ENCODE measurements around the gene MEP1B. TPM values are rescaled to one million over a fixed set of nuclear protein-coding genes. Genes with fewer than 3 reads are reported as not detected.
"Not testable (repeated sequence)": the region's sequence is repeated elsewhere in the genome, so short reads cannot be mapped to it uniquely, and the experiment has no call there.

MEP1B gene
- total RNA-seq, 1 donor from 2014 or later: not detected

DNA sequence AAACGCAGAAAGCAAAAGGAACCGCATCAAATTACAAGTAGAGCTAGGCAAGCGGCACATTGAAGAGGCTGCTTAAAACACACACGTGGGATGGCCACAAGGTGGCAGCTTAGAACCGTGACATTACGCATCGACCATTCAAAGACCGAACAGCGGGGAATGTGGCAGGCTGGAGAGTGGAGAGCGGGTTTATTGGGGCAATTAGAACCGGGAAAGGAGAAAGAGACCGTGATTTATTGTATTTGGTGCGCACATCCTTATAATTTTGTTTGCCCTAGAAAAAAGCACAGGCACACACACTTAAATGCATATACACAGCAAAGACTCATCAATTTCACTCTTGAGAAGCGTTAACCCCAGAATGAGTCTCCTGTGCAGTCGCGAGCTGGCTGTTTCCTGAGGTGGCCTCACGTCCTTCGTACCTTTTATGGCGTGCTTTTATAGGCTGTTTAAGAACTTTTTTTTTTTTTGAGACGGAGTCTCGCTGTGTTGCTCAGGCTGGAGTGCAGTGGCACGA lies 31.7 kb upstream of the MEP1B start:
- Histone ChIP-seq H3K36me3 (ENCODE audit: control insufficient read depth, insufficient read depth, low read length) (no peaks in the 10 kb centered on the region), H3K4me3 (ENCODE audit: low read depth, low read length) (no peak overlapping the region), H3K27me3 (ENCODE audit: control insufficient read depth, insufficient read depth, low read length) (no peaks in the 10 kb centered on the region)
- peak; percentile 83 for FAIRE-seq
- TF ChIP-seq, protein P1, sequence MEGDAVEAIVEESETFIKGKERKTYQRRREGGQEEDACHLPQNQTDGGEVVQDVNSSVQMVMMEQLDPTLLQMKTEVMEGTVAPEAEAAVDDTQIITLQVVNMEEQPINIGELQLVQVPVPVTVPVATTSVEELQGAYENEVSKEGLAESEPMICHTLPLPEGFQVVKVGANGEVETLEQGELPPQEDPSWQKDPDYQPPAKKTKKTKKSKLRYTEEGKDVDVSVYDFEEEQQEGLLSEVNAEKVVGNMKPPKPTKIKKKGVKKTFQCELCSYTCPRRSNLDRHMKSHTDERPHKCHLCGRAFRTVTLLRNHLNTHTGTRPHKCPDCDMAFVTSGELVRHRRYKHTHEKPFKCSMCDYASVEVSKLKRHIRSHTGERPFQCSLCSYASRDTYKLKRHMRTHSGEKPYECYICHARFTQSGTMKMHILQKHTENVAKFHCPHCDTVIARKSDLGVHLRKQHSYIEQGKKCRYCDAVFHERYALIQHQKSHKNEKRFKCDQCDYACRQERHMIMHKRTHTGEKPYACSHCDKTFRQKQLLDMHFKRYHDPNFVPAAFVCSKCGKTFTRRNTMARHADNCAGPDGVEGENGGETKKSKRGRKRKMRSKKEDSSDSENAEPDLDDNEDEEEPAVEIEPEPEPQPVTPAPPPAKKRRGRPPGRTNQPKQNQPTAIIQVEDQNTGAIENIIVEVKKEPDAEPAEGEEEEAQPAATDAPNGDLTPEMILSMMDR (IDR thresholded peaks at IDR 0.05; ENCODE audit: insufficient read depth, low read length, severe bottlenecking): peak; percentile 87
- peak; percentile 75 for DNase-seq (ENCODE audit: low read depth)

DNA sequence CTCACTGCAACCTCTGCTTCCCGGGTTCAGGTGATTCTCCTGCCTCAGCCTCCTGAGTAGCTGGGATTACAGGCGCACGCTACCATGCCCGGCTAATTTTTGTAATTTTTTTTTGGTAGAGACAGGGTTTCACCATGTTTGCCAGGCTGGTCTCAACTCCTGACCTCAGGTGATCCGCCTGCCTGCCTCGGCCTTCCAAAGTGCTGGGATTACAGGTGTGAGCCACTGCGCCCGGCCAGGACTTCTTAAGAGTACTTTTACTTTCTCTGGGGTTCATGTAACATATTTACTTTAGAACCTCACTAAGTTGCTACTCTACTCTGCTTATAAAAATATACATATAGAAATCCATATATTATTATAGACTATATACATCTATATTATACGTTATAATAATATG lies 31.2 kb upstream of the MEP1B start:
- FAIRE-seq; H3K4me3 ChIP-seq (ENCODE audit: low read depth, low read length); H3K36me3 ChIP-seq (ENCODE audit: control insufficient read depth, insufficient read depth, low read length); DNase-seq (ENCODE audit: low read depth); H3K27me3 ChIP-seq (ENCODE audit: control insufficient read depth, insufficient read depth, low read length): not testable (repeated sequence)

DNA sequence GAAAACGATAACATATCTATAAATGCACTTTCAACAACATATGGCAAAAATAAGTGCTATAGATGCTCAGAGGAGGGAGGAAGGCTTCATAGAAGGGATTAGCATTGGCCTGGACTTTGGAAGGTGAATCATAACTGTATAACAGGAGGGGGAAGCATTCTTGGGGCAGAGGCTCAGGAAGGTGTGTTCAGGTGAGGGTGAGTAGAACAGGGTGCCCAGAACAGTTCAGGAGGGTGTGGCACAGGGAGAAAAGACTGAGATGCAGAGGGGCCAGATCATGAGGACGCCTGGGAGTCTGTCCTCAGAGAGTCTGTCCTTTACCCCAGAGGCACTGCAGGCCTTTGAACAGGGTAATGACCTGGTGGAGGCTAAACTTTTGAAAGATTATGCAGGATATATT lies 29.3 kb upstream of the MEP1B start:
- FAIRE-seq (no peak), DNase-seq (ENCODE audit: low read depth) (peak; percentile 46)
- Histone ChIP-seq H3K4me3 (ENCODE audit: low read depth, low read length) (no peak overlapping the region), H3K27me3 (ENCODE audit: control insufficient read depth, insufficient read depth, low read length) (no peaks in the 10 kb centered on the region), H3K36me3 (ENCODE audit: control insufficient read depth, insufficient read depth, low read length) (no peaks in the 10 kb centered on the region)
- TF ChIP-seq, protein P1 (IDR thresholded peaks at IDR 0.05; ENCODE audit: insufficient read depth, low read length, severe bottlenecking): no peak

DNA sequence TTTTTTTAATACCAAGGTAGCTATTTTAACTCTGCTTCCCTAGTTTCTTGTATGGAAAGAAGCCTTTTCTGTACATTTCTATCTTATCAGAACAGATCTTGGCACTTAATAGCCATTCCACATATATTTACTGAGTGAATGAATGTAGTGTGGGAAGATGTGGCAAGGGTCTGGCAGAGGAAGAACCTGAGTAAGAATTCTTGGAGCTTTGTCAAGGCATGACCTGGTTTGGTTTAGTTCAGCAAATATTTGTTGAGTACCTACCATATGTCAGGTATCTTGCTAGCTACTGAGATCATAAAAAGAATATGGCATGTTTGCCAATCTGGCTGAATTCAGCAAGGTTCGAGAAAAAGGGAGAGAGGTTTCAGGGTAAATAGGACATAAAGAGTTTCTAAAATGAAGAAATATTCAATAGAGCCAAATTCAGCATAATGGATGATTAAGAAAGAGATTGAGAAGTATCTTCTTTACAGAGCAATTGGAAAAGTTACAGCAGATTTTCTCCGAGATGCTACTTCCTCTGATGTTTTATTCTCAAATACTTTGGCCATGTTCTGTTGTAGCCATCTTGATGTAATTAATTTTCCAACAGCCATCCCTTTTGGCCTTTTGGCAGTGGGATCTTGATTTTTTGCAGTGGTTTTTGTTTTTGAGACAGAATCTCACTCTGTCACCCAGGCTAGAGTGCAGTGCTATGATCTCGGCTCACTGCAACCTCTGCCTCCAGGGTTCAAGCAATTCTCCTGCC lies 21.7 kb upstream of the MEP1B start:
- TF ChIP-seq, protein P1 (IDR thresholded peaks at IDR 0.05; ENCODE audit: insufficient read depth, low read length, severe bottlenecking): no peak
- DNase-seq (ENCODE audit: low read depth) (peak; percentile 76), FAIRE-seq (no peak)
- no peaks in the 10 kb centered on the region for H3K36me3 ChIP-seq (ENCODE audit: control insufficient read depth, insufficient read depth, low read length)
- H3K27me3 ChIP-seq (ENCODE audit: control insufficient read depth, insufficient read depth, low read length): no peaks in the 10 kb centered on the region
- H3K4me3 ChIP-seq (ENCODE audit: low read depth, low read length): no peak overlapping the region

DNA sequence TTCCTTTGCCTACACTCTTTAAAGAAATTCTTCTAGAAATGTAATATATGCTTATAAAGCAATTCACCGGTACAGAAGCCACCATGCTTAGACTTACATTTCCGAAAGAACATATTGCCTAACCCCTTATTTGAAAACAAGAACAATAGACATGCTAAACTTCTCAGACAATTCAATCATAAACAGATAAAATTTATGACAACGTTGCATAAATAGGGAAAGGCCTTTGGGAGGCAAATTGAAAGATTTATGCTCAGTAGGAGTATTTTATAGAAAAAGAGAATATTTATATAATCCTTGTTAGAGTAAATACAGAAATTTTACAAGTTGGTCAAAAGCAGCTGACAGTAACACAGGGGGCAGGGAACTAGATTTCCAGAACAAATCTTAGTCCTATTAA lies 16.2 kb upstream of the MEP1B start:
- Histone ChIP-seq H3K36me3 (ENCODE audit: control insufficient read depth, insufficient read depth, low read length) (no peaks in the 10 kb centered on the region), H3K4me3 (ENCODE audit: low read depth, low read length) (no peak overlapping the region), H3K27me3 (ENCODE audit: control insufficient read depth, insufficient read depth, low read length) (no peaks in the 10 kb centered on the region)
- no peak for FAIRE-seq
- DNase-seq (ENCODE audit: low read depth): no peak
- TF ChIP-seq, protein P1 (IDR thresholded peaks at IDR 0.05; ENCODE audit: insufficient read depth, low read length, severe bottlenecking): no peak

DNA sequence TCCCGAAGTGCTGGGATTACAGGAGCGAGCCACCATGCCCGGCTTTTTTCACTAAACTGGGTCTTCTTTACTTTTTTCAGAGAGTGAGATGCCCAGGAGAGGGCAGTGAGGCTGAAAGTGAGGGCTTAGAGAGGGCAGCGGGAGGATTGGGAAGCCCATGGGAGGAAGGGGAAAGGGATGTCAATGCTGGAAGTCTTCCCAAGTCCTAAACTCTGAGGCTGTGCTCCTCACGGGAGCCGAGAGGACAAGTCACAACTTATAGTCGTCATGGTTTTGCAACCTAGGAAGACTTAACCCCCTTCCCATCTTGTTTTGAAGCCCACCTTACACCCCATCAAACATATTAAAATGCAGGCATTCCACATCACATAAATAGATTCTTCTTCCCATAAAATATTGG lies 15.1 kb upstream of the MEP1B start:
- DNase-seq (ENCODE audit: low read depth) (no peak), FAIRE-seq (no peak)
- TF ChIP-seq, protein P1 (IDR thresholded peaks at IDR 0.05; ENCODE audit: insufficient read depth, low read length, severe bottlenecking): no peak
- H3K36me3 ChIP-seq (ENCODE audit: control insufficient read depth, insufficient read depth, low read length): no peaks in the 10 kb centered on the region
- no peaks in the 10 kb centered on the region for H3K27me3 ChIP-seq (ENCODE audit: control insufficient read depth, insufficient read depth, low read length)
- H3K4me3 ChIP-seq (ENCODE audit: low read depth, low read length): no peak overlapping the region

All from bronchial epithelial cell (primary cell).